ENCODE data around the gene INPP4B. TPM values are rescaled to one million over a fixed set of nuclear protein-coding genes. Genes with fewer than 3 reads are reported as not detected.

Gene INPP4B
- total and polyA plus RNA-seq, 2 experiments from 2014 or later: 4.6 to 5.5 TPM

DNA sequence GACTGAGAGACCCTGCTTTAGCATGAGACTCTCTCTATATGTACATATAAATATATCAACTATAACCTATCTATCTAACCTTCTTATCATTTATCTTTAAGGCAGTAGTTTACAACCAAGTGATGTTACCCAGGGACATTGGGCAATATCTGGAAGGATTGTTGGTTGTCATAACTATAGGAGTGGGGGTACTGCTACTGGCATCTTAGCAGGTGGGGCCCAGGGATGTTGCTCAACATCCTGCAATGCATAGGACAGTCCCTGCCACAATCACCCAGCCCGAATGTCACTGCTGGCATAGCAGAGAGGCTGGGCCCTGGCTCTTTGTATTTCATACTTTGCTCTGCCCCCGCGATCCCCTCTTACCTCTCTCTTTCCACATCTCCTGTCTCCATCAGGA lies 812.0 kb downstream of the INPP4B start:
- Histone ChIP-seq H3K9me3 (ENCODE audit: low read depth) (no peaks in the 10 kb centered on the region), H3K27me3 (no peaks in the 10 kb centered on the region), H3K4me3 (no peak overlapping the region), H3K27ac (no peak overlapping the region), H3K36me3 (no peaks in the 10 kb centered on the region), H3K4me1 (ENCODE audit: low read depth) (peaks cover 27% of the 10 kb centered on the region)
- no peak for DNase-seq (ENCODE audit: low read depth in 1 of 2, low spot score in 1 of 2)
- TF ChIP-seq, protein P1, sequence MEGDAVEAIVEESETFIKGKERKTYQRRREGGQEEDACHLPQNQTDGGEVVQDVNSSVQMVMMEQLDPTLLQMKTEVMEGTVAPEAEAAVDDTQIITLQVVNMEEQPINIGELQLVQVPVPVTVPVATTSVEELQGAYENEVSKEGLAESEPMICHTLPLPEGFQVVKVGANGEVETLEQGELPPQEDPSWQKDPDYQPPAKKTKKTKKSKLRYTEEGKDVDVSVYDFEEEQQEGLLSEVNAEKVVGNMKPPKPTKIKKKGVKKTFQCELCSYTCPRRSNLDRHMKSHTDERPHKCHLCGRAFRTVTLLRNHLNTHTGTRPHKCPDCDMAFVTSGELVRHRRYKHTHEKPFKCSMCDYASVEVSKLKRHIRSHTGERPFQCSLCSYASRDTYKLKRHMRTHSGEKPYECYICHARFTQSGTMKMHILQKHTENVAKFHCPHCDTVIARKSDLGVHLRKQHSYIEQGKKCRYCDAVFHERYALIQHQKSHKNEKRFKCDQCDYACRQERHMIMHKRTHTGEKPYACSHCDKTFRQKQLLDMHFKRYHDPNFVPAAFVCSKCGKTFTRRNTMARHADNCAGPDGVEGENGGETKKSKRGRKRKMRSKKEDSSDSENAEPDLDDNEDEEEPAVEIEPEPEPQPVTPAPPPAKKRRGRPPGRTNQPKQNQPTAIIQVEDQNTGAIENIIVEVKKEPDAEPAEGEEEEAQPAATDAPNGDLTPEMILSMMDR (IDR thresholded peaks at IDR 0.05; ENCODE audit: low read depth, low read length): no peak

DNA sequence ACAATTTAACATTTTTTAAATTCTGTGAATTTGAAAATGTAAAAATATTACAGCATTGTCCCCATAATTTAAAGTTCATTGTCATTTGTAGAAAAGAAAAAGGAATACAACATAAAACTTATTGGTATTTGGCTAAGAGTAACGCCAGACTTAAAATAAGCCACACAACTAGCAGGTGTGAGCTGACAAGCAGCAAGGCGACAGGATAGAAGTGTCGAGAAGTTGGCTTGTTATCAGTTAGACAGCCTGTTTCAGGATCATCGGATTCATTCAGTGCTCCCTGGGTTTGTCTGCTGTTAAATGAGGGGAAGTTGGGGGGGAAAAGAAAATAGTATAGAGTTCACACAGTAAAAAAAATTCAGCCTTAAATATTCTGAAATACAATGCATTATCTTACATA lies 816.1 kb downstream of the INPP4B start:
- Histone ChIP-seq H3K4me1 (ENCODE audit: low read depth) (peaks cover 23% of the 10 kb centered on the region), H3K27ac (no peak overlapping the region), H3K36me3 (no peaks in the 10 kb centered on the region), H3K9me3 (ENCODE audit: low read depth) (no peaks in the 10 kb centered on the region), H3K4me3 (no peak overlapping the region), H3K27me3 (no peaks in the 10 kb centered on the region)
- peak in 1 of 2 donors; percentile 40 for DNase-seq (ENCODE audit: low read depth in 1 of 2, low spot score in 1 of 2)
- TF ChIP-seq, protein P1 (IDR thresholded peaks at IDR 0.05; ENCODE audit: low read depth, low read length): no peak

DNA sequence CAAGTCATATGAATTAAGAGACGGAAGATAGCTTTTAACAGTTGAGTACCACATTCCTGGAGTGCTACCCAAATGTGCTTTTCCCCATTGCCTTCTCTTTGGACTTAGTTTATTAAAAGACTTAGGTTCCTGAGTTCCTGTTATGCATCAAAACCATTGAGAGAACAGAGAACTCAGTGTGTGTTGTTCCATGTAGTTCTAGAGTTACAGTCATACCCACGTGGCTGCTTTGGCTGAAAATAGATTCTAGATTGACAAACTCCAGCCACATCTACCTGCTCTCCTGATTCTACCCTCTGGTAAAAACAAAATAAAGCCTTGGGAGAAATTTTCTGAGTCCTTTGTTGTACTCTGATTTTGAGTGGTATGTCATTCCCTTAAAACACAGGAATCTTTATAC lies 824.3 kb downstream of the INPP4B start:
- DNase-seq (ENCODE audit: low read depth in 1 of 2, low spot score in 1 of 2): no peak
- no peak overlapping the region for H3K4me3 ChIP-seq
- TF ChIP-seq, protein P1 (IDR thresholded peaks at IDR 0.05; ENCODE audit: low read depth, low read length): no peak
- H3K27me3 ChIP-seq: no peaks in the 10 kb centered on the region
- no peaks in the 10 kb centered on the region for H3K9me3 ChIP-seq (ENCODE audit: low read depth)
- H3K36me3 ChIP-seq: no peaks in the 10 kb centered on the region
- no peak overlapping the region for H3K27ac ChIP-seq
- no peaks in the 10 kb centered on the region for H3K4me1 ChIP-seq (ENCODE audit: low read depth)

DNA sequence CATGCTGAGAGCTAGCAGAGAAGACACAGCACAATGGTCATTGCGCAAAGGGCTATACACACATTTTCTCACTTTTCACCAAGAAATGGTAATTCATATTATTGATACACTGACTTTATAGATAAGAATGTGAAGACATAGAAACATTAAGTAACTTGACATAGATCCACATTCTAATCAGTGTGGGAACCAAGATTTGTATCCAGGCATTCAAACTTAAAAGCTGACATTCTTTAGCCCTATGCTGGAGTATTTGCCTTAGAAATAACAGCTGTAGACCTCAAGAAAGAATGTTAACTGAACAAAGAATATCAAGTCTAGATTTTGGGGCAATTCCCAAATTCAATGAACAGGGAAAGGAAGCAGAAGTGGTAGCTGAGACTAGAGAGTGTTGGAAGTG lies 824.9 kb downstream of the INPP4B start:
- Histone ChIP-seq H3K9me3 (ENCODE audit: low read depth) (no peaks in the 10 kb centered on the region), H3K27me3 (no peaks in the 10 kb centered on the region), H3K4me1 (ENCODE audit: low read depth) (no peaks in the 10 kb centered on the region), H3K27ac (no peak overlapping the region), H3K4me3 (no peak overlapping the region), H3K36me3 (no peaks in the 10 kb centered on the region)
- no peak for DNase-seq (ENCODE audit: low read depth in 1 of 2, low spot score in 1 of 2)
- TF ChIP-seq, protein P1 (IDR thresholded peaks at IDR 0.05; ENCODE audit: low read depth, low read length): no peak

DNA sequence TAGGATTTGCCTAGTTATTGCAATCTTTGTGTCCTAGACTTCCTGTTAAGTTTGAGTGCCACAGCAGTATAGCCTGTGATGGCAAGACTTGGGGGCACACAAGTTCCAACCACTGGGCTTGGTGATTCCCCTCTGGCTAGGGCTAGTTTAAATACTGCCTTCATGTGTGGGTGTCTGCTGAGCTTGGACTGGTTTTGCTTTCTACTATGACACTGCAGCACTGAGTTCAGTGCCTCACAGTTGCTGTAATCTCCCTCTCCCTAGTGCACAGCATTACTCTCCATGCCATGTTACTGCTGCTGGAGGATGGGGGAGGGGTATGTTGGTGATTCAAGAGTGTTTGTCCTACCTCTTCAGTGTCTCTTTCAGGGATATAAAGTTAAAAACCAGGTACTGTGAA lies 830.1 kb downstream of the INPP4B start:
- Histone ChIP-seq H3K27me3 (no peaks in the 10 kb centered on the region), H3K9me3 (ENCODE audit: low read depth) (no peaks in the 10 kb centered on the region), H3K4me3 (no peak overlapping the region), H3K27ac (no peak overlapping the region), H3K36me3 (no peaks in the 10 kb centered on the region), H3K4me1 (ENCODE audit: low read depth) (no peaks in the 10 kb centered on the region)
- TF ChIP-seq, protein P1 (IDR thresholded peaks at IDR 0.05; ENCODE audit: low read depth, low read length): no peak
- DNase-seq (ENCODE audit: low read depth in 1 of 2, low spot score in 1 of 2): no peak

DNA sequence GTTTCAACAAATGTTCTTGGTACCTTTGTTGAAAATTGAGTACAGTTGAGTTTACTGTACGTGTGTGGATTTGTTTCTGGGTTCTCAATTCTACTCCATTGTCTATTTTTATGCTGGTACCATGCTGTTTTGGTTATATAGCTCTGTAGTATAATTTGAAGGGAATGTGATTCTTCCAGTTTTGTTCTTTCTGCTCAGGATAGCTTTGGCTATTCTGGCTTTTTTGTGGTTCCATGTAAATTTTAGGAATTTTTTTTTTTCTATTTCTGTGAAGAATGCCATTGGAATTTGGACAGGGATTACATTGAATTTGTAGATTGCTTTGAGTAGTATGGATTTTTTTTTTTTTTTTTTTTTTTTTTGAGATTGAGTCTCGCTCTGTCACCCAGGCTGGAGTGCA lies 836.4 kb downstream of the INPP4B start:
- no peak for DNase-seq (ENCODE audit: low read depth in 1 of 2, low spot score in 1 of 2)
- no peaks in the 10 kb centered on the region for H3K9me3 ChIP-seq (ENCODE audit: low read depth)
- no peak overlapping the region for H3K4me3 ChIP-seq
- no peak overlapping the region for H3K27ac ChIP-seq
- H3K36me3 ChIP-seq: no peaks in the 10 kb centered on the region
- TF ChIP-seq, protein P1 (IDR thresholded peaks at IDR 0.05; ENCODE audit: low read depth, low read length): no peak
- H3K27me3 ChIP-seq: no peaks in the 10 kb centered on the region
- H3K4me1 ChIP-seq (ENCODE audit: low read depth): no peaks in the 10 kb centered on the region
